ENCODE data around the gene MACROD2.

MACROD2 gene

DNA sequence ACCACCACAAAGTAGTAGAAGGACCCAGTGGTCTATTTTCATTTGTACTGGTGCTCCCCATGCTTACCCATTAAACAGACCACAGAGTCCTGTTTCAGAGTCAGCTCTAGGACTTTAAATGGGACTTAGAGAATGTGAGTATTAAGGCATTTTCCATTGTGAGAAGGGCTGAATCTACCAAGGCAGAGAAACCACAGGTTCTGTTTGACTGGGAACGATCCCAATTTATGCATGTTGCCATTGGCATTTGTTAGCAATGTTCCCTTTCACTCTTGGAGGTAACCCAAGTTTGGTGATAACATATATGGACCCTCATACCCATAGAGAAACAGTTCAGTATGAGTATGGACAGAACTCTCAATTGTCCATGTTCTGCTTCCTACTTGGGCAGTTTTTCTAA is 1905.1 kb downstream of the MACROD2 start:
- H3K27me3 ChIP-seq (ENCODE audit: insufficient read depth, low read length) = no peaks in the 10 kb centered on the region
- H3K9me3 ChIP-seq (ENCODE audit: low read length) = peaks cover 1% of the 10 kb centered on the region
- no peak overlapping the region for H3K4me3 ChIP-seq (ENCODE audit: low read length)
- H2AFZ ChIP-seq (ENCODE audit: low read depth, low read length) = no peak overlapping the region
- H3K4me1 ChIP-seq (ENCODE audit: insufficient read depth, low read length) = no peaks in the 10 kb centered on the region
- no peaks in the 10 kb centered on the region for H3K36me3 ChIP-seq (ENCODE audit: insufficient read depth, low read length)

DNA sequence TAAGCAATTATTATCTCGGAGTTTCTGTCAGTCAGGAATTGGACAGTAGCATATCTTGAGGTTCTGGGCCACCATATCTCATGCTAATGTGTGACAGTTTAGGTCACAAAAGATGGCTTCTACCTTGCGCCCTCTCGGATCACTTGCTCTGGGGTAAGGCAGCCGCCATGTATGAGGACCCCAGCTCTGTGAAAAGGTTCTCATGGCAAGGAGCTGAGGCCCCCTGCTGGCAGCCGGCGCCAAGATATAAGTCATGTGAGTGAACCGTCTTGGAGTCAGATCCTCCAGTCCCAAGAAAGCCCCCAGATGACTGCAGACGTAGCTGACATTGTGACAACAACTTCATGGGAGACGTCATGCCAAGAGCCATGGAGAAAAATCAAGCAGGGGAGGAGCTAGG is 1907.2 kb downstream of the MACROD2 start:
- H3K27me3 ChIP-seq (ENCODE audit: insufficient read depth, low read length) = no peaks in the 10 kb centered on the region
- H2AFZ ChIP-seq (ENCODE audit: low read depth, low read length) = no peak overlapping the region
- H3K9me3 ChIP-seq (ENCODE audit: low read length) = peaks cover 1% of the 10 kb centered on the region
- H3K36me3 ChIP-seq (ENCODE audit: insufficient read depth, low read length) = no peaks in the 10 kb centered on the region
- H3K4me3 ChIP-seq (ENCODE audit: low read length) = no peak overlapping the region
- H3K4me1 ChIP-seq (ENCODE audit: insufficient read depth, low read length) = no peaks in the 10 kb centered on the region

DNA sequence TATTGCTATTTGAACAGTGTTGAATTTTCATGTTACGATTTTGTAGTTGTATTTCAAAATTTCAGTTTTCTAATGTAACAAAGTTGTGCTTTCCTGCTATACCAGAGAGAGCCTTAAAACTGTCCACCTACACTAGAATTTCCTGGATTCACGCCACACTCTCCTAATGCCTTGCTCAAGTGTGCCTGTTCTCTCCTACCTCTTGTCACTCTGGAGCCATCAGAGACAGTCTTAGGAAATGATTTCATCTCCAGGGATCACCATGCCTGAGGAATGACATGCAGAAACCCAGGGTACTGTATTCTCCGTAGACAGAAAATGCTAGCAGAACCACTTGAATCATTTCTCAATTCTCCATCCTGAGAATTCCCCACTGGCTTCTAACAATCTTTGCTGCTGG is 1910.3 kb downstream of the MACROD2 start:
- H3K4me3 ChIP-seq (ENCODE audit: low read length) = no peak overlapping the region
- H3K9me3 ChIP-seq (ENCODE audit: low read length) = peaks cover 1% of the 10 kb centered on the region
- no peaks in the 10 kb centered on the region for H3K27me3 ChIP-seq (ENCODE audit: insufficient read depth, low read length)
- H3K36me3 ChIP-seq (ENCODE audit: insufficient read depth, low read length) = no peaks in the 10 kb centered on the region
- H2AFZ ChIP-seq (ENCODE audit: low read depth, low read length) = no peak overlapping the region
- no peaks in the 10 kb centered on the region for H3K4me1 ChIP-seq (ENCODE audit: insufficient read depth, low read length)

DNA sequence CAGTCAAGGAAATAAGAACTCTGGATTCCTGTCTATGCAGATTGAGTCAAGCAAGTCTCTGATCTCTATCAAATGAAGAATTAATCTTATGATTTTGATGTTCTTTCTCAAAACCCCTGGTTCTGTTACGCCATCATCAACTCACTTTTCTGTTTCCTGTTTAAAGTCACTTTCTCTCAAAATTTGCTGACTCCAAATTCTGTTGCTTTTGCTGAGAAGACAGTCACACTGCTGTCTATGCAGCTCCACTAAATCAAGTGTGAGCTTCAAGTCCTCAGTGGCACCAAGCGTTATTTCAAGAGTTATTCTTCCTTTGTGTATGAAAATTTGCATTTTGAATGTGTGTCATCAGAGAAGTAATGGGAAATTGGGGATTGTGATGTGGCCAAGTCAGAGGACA is 1914.7 kb downstream of the MACROD2 start:
- Histone ChIP-seq H3K4me1 (ENCODE audit: insufficient read depth, low read length) (no peaks in the 10 kb centered on the region), H3K27me3 (ENCODE audit: insufficient read depth, low read length) (no peaks in the 10 kb centered on the region), H2AFZ (ENCODE audit: low read depth, low read length) (no peak overlapping the region), H3K9me3 (ENCODE audit: low read length) (no peaks in the 10 kb centered on the region), H3K36me3 (ENCODE audit: insufficient read depth, low read length) (no peaks in the 10 kb centered on the region), H3K4me3 (ENCODE audit: low read length) (no peak overlapping the region)

DNA sequence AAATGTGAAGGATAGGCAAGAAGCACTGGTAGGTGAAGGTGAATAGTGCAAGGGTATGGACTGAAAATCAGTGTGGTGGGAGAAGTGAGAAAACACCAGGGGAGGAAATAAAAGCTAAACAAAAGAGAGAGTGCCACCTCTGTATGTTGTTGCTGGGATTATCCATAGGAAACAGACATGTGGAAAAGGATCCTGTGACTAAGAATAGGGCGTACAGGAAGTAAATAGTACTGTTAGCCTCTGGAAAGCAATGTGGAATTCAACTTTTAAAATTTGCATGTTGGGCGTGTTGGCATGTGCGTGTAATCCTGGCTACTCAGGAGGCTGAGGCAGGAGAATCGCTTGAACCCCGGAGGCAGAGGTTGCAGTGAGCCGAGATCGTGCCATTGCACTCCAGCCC is 1916.3 kb downstream of the MACROD2 start:
- Histone ChIP-seq H3K27me3 (ENCODE audit: insufficient read depth, low read length) (no peaks in the 10 kb centered on the region), H3K4me3 (ENCODE audit: low read length) (no peak overlapping the region), H3K36me3 (ENCODE audit: insufficient read depth, low read length) (no peaks in the 10 kb centered on the region), H3K9me3 (ENCODE audit: low read length) (no peaks in the 10 kb centered on the region), H2AFZ (ENCODE audit: low read depth, low read length) (no peak overlapping the region), H3K4me1 (ENCODE audit: insufficient read depth, low read length) (no peaks in the 10 kb centered on the region)

DNA sequence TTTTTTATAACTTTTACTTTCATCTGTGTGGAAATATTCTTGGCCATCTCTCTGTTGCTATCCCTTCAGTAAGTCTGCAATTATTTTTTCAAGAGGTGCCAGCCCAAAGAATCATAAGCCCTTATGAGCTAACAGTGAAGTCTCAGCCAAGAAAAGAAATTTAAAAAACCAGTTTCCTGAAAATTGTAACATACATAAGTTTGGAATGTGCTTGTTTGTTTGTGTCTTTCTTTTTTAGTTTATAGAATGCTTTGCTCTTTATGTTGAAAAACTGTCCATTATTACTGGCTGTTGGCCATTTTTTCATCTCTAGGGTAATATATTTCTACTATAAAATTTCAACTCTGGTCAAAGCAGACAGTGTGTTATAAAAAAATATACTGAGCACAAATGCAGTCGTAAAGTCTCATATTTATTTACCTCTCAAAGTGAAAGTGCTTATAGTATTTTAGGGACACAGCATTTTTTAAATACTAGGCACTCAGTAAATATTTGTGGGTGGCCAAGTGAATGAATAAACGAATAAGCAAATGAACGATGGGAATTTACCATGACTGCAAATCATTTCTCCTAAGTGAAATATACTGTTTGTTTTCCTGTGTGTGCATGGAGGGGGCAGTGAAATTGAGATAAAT is 1918.2 kb downstream of the MACROD2 start:
- no peak overlapping the region for H3K4me3 ChIP-seq (ENCODE audit: low read length)
- no peaks in the 10 kb centered on the region for H3K4me1 ChIP-seq (ENCODE audit: insufficient read depth, low read length)
- no peaks in the 10 kb centered on the region for H3K27me3 ChIP-seq (ENCODE audit: insufficient read depth, low read length)
- H3K9me3 ChIP-seq (ENCODE audit: low read length) = no peaks in the 10 kb centered on the region
- no peaks in the 10 kb centered on the region for H3K36me3 ChIP-seq (ENCODE audit: insufficient read depth, low read length)
- H2AFZ ChIP-seq (ENCODE audit: low read depth, low read length) = no peak overlapping the region

DNA sequence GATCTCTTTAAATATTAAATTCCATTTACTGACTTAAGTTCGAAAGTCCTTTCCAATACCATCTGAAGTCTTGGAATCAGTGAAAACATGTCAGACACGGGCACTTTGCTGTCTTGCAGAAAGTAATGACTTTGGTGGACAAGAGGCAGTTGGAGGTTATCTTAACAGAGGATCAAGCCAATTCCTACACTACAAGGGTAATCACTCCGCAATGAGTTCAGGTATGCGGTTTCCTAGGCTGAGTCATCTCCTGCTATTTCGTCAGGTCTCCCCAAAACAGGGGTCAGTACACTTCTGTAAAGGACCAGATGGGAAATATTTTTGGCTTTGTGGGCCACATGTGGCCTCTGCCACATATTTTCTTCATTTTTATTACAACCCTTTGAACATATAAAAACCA is 1921.3 kb downstream of the MACROD2 start:
- Histone ChIP-seq H3K9me3 (ENCODE audit: low read length) (no peaks in the 10 kb centered on the region), H3K4me1 (ENCODE audit: insufficient read depth, low read length) (no peaks in the 10 kb centered on the region), H3K27me3 (ENCODE audit: insufficient read depth, low read length) (no peaks in the 10 kb centered on the region), H3K36me3 (ENCODE audit: insufficient read depth, low read length) (no peaks in the 10 kb centered on the region), H2AFZ (ENCODE audit: low read depth, low read length) (no peak overlapping the region), H3K4me3 (ENCODE audit: low read length) (no peak overlapping the region)

DNA sequence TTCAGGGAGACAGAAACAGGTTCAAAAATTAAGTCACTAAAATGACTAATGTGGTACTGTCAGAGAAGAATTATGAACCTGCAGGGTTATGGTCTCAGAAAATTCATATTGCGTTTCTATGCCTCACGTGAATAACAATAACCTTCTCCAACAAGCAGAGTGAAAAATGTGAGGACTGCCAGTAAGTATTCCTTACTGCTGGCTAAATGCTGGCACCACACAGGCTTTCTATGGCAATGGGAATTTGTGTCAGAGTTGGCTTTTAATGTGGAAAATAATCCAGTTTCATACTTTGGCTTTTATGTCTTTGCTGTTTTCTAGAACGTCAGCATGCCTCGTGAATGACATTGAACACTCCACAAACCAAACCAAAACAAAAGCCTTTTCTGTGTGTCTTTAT is 1922.0 kb downstream of the MACROD2 start:
- Histone ChIP-seq H3K36me3 (ENCODE audit: insufficient read depth, low read length) (no peaks in the 10 kb centered on the region), H3K4me1 (ENCODE audit: insufficient read depth, low read length) (no peaks in the 10 kb centered on the region), H3K9me3 (ENCODE audit: low read length) (no peaks in the 10 kb centered on the region), H3K27me3 (ENCODE audit: insufficient read depth, low read length) (no peaks in the 10 kb centered on the region), H3K4me3 (ENCODE audit: low read length) (no peak overlapping the region), H2AFZ (ENCODE audit: low read depth, low read length) (no peak overlapping the region)

DNA sequence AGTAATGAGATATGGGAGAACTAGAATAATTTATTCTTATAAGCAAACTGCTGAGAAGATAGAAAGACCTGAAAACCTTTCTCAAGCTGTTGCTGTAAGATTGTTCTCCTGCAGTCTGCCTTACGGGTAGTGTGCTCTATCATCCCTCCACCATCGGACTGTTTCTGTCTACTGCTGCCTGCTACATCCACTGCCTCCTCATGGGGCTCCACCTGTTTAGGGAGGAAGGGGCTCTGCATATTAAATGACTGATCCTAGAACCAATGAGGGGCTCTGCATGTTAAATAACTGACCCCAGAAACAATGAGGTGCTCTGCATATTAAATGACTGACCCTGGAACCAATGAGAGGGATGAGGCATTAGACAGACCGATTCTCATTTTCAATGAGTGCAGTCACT is 1923.3 kb downstream of the MACROD2 start:
- Histone ChIP-seq H3K27me3 (ENCODE audit: insufficient read depth, low read length) (no peaks in the 10 kb centered on the region), H3K4me1 (ENCODE audit: insufficient read depth, low read length) (no peaks in the 10 kb centered on the region), H3K4me3 (ENCODE audit: low read length) (no peak overlapping the region), H2AFZ (ENCODE audit: low read depth, low read length) (no peak overlapping the region), H3K36me3 (ENCODE audit: insufficient read depth, low read length) (no peaks in the 10 kb centered on the region), H3K9me3 (ENCODE audit: low read length) (no peaks in the 10 kb centered on the region)

DNA sequence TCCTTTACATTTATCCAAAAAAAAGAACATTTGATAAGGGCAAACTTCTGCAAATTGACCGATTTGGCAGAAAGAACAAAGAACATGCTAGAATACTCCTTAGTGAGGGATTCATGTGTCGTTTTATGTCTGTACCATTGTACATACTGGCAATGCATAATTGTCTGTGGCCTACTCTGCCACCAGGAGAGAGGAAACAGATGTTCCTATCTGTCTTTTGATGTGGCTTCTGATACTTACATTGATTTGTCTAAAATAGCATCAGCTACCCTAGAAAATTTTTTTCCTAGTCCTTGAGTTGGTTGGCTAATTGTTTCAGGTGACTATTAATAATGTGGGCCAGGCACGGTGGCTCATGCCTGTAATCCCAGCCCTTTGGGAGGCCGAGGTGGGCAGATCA is 1923.8 kb downstream of the MACROD2 start:
- H3K4me1 ChIP-seq (ENCODE audit: insufficient read depth, low read length) = no peaks in the 10 kb centered on the region
- no peak overlapping the region for H2AFZ ChIP-seq (ENCODE audit: low read depth, low read length)
- no peak overlapping the region for H3K4me3 ChIP-seq (ENCODE audit: low read length)
- H3K27me3 ChIP-seq (ENCODE audit: insufficient read depth, low read length) = no peaks in the 10 kb centered on the region
- H3K9me3 ChIP-seq (ENCODE audit: low read length) = no peaks in the 10 kb centered on the region
- no peaks in the 10 kb centered on the region for H3K36me3 ChIP-seq (ENCODE audit: insufficient read depth, low read length)

DNA sequence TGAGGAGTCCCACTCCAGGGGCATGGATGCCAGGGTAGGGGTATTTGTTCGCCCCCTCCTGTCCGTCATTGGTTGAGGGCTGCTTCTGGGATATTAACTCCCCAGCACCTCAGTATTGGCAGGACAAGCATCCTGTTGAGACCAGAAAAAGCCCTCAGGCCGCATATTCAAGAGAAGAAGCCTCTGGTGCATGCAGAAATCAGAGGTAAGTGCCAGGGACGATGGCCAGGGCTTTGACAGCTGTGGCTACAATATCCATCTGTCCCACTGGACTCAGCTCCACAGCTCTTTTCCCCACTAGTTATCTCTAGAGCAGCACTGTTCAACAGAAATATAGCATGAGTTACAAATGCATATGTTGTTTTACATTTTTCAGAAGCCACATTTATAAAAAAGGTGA is 1926.6 kb downstream of the MACROD2 start:
- Histone ChIP-seq H3K36me3 (ENCODE audit: insufficient read depth, low read length) (no peaks in the 10 kb centered on the region), H2AFZ (ENCODE audit: low read depth, low read length) (no peak overlapping the region), H3K4me3 (ENCODE audit: low read length) (no peak overlapping the region), H3K9me3 (ENCODE audit: low read length) (no peaks in the 10 kb centered on the region), H3K27me3 (ENCODE audit: insufficient read depth, low read length) (no peaks in the 10 kb centered on the region), H3K4me1 (ENCODE audit: insufficient read depth, low read length) (no peaks in the 10 kb centered on the region)

DNA sequence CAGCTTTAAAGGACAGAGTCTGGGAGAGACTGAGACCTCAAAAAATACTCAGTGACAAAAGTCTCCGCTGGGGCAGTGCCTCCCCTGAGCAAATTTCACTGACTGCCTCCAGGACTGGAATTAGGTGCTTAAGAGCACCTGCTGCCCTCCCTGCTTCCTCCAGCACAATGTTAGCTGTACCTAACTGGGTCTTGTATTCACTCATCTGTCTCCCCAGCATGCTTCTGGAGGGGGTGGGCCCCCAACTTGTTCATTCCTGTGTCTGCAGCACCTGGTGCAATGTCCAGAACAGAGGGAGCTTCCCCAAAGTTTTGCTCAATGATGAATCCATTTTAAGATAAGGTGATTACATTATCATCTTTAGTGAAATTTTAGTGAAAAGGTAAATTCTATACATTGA is 1927.2 kb downstream of the MACROD2 start:
- H3K4me1 ChIP-seq (ENCODE audit: insufficient read depth, low read length) = no peaks in the 10 kb centered on the region
- H3K9me3 ChIP-seq (ENCODE audit: low read length) = no peaks in the 10 kb centered on the region
- H3K27me3 ChIP-seq (ENCODE audit: insufficient read depth, low read length) = no peaks in the 10 kb centered on the region
- no peak overlapping the region for H3K4me3 ChIP-seq (ENCODE audit: low read length)
- no peaks in the 10 kb centered on the region for H3K36me3 ChIP-seq (ENCODE audit: insufficient read depth, low read length)
- H2AFZ ChIP-seq (ENCODE audit: low read depth, low read length) = no peak overlapping the region

DNA sequence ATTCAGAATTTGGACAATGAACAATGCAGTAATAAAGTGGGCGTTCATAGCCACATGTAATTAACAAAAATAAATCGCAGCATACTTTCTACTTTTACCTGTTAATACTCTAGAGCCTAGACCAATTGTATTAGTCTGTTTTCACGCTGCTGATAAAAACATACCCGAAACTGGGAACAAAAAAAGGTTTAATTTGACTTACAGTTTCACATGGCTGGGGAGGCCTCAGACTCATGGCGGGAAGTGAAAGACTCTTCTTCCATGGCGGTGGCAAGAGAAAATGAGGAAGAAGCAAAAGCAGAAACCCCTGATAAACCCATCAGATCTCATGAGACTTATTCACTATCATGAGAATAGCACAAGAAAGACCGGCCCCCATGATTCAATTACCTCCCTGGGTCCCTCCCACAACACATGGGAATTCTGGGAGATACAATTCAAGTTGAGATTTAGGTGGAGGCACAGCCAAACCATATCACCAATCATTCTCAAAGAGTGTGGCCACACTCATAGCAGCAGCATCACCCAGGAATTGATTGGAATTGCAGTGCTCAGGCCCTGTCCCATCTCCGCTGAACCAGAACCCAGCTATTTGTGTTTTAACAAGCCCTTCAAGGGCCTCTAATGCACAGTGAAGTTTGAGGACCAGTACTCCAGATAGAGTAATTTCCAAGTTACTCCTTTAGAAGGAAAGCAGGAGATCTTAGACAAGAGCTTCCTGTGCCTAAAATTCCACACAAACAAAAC is 1927.9 kb downstream of the MACROD2 start:
- no peak overlapping the region for H2AFZ ChIP-seq (ENCODE audit: low read depth, low read length)
- no peaks in the 10 kb centered on the region for H3K27me3 ChIP-seq (ENCODE audit: insufficient read depth, low read length)
- H3K36me3 ChIP-seq (ENCODE audit: insufficient read depth, low read length) = no peaks in the 10 kb centered on the region
- H3K4me3 ChIP-seq (ENCODE audit: low read length) = no peak overlapping the region
- no peaks in the 10 kb centered on the region for H3K4me1 ChIP-seq (ENCODE audit: insufficient read depth, low read length)
- H3K9me3 ChIP-seq (ENCODE audit: low read length) = no peaks in the 10 kb centered on the region

DNA sequence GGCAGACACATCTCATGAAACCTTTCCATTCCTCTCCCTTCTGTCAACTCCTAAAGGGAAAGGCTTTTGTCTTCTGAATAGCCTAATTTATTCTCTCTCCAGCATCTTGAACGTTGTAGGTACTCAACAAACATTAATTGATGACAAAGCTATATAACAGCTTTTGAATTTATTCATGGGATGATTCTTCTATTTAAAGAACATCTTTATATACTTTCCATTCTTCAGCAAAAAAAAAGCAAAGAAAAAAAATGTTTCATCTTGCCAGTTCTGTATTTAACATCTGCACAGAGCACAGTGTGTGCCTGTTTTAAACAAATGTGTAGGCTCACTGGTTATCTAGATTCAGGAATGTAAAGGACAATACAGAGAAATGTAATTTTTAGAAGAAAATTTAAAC is 1929.2 kb downstream of the MACROD2 start:
- H3K9me3 ChIP-seq (ENCODE audit: low read length) = no peaks in the 10 kb centered on the region
- H2AFZ ChIP-seq (ENCODE audit: low read depth, low read length) = no peak overlapping the region
- H3K36me3 ChIP-seq (ENCODE audit: insufficient read depth, low read length) = no peaks in the 10 kb centered on the region
- H3K27me3 ChIP-seq (ENCODE audit: insufficient read depth, low read length) = no peaks in the 10 kb centered on the region
- H3K4me3 ChIP-seq (ENCODE audit: low read length) = no peak overlapping the region
- H3K4me1 ChIP-seq (ENCODE audit: insufficient read depth, low read length) = no peaks in the 10 kb centered on the region
